Adrenal gland (tissue), 5 donors: ENCODE measurements around the gene TLE5.

Experiments used
- CTCF ChIP-seq, 6 experiments: fragments of 450-650 bp in 4 of 6; fragments of 200-600 bp in 2 of 6; sonication (generic) in 1 of 6; IDR thresholded peaks; 1 replicate in 5 of 6; 2 replicates in 1 of 6; pipeline versions ENCODE4 v1.5.1 to v1.8.0; 2016 to 2021; ENCODE audit warnings: antibody characterized with exemption in 6 of 6, mild to moderate bottlenecking in 2 of 6, moderate library complexity in 1 of 6
- POLR2A ChIP-seq, 2 donors: fragments of 450-650 bp; IDR thresholded peaks; one replicate each; pipeline ENCODE4 v1.6.1; 2017; ENCODE audit warnings: antibody characterized with exemption in 2 of 2, mild to moderate bottlenecking in 2 of 2, moderate library complexity in 1 of 2
- donor health status: DM: no; HTN: no; CAD: no.

- no peak for TF ChIP-seq CTCF (IDR thresholded peaks at IDR 0.05)
- no peak for TF ChIP-seq POLR2A (IDR thresholded peaks at IDR 0.05)
These were observed 7.1 kb downstream of the TLE5 start for GRCh38 chr19:3054972-3055740.
